Measurements from ENCODE around the gene BRPF1. TPM values are rescaled to one million over a fixed set of nuclear protein-coding genes. Genes with fewer than 3 reads are reported as not detected.

Gene BRPF1
- total RNA-seq, 1 donor from 2014 or later: 23.0 TPM

DNA sequence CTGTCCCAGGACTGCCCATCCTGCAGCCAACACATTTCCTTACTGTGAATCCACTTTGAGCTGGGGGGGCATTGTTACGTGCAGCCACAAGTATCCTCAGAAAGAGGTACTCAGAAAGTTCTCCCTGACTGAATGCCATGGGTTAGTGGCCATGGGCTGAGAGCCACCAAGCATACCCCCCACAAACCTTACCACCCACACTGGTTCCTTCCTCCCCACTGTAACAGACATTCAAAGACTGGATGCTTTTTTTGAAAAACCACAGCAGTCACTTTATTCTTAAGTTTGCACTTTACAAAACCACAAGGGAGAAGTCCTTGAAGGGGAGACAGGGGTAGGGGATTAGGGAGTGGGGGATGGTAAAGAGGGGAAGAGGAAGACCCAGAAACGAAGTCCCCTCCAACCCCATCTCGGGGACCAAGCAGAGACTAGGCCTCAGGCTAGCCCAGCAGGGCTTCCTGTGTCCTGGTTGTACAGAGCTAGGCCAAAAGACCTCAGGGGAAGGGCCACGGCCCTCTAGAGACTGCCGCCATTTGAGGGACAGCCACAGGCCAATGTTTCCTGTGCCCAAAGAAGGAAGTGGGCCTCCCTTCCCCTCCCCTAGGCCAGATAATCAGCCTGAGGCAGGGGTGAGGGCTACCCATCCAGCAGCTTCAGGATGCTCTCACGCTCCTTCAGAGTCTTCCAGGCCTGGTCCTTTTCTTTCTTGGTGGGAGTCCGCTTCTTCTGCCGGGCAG, 48.4 kb downstream of the BRPF1 start:
- Mint-ChIP-seq H3K9me3 (ENCODE audit: unreplicated experiment) (no peaks in the 10 kb centered on the region), H3K36me3 (ENCODE audit: unreplicated experiment) (peaks cover 20% of the 10 kb centered on the region), H3K27me3 (ENCODE audit: unreplicated experiment) (no peaks in the 10 kb centered on the region), H3K4me3 (ENCODE audit: unreplicated experiment) (no peak overlapping the region), H3K4me1 (ENCODE audit: unreplicated experiment) (no peaks in the 10 kb centered on the region), H3K27ac (ENCODE audit: unreplicated experiment) (no peak overlapping the region)
- no peak for DNase-seq (ENCODE audit: extremely low spot score, unreplicated experiment)
- TF ChIP-seq, protein P1, sequence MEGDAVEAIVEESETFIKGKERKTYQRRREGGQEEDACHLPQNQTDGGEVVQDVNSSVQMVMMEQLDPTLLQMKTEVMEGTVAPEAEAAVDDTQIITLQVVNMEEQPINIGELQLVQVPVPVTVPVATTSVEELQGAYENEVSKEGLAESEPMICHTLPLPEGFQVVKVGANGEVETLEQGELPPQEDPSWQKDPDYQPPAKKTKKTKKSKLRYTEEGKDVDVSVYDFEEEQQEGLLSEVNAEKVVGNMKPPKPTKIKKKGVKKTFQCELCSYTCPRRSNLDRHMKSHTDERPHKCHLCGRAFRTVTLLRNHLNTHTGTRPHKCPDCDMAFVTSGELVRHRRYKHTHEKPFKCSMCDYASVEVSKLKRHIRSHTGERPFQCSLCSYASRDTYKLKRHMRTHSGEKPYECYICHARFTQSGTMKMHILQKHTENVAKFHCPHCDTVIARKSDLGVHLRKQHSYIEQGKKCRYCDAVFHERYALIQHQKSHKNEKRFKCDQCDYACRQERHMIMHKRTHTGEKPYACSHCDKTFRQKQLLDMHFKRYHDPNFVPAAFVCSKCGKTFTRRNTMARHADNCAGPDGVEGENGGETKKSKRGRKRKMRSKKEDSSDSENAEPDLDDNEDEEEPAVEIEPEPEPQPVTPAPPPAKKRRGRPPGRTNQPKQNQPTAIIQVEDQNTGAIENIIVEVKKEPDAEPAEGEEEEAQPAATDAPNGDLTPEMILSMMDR (IDR thresholded peaks at IDR 0.05): no peak

DNA sequence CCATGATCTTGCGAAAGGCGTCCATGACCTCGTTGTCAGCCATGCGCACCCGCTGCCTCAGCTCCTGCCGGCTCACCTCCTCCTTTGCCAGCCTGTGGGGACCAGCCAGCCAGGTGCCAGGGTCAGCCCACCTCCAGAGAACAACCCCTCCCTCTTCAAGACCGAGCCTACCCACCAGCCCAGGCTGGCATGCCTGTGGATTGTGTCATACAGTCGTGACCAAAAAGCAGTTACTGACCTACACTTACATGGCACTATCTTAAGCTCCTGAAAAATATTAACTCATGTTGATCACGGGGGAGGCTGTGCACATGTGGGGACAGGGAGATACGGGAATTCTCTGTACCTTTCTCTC, 48.9 kb downstream of the BRPF1 start:
- no peaks in the 10 kb centered on the region for H3K4me1 Mint-ChIP-seq (ENCODE audit: unreplicated experiment)
- DNase-seq (ENCODE audit: extremely low spot score, unreplicated experiment): no peak
- H3K27me3 Mint-ChIP-seq (ENCODE audit: unreplicated experiment): no peaks in the 10 kb centered on the region
- H3K27ac Mint-ChIP-seq (ENCODE audit: unreplicated experiment): no peak overlapping the region
- TF ChIP-seq, protein P1 (IDR thresholded peaks at IDR 0.05): no peak
- peaks cover 24% of the 10 kb centered on the region for H3K36me3 Mint-ChIP-seq (ENCODE audit: unreplicated experiment)
- no peaks in the 10 kb centered on the region for H3K9me3 Mint-ChIP-seq (ENCODE audit: unreplicated experiment)
- H3K4me3 Mint-ChIP-seq (ENCODE audit: unreplicated experiment): no peak overlapping the region

DNA sequence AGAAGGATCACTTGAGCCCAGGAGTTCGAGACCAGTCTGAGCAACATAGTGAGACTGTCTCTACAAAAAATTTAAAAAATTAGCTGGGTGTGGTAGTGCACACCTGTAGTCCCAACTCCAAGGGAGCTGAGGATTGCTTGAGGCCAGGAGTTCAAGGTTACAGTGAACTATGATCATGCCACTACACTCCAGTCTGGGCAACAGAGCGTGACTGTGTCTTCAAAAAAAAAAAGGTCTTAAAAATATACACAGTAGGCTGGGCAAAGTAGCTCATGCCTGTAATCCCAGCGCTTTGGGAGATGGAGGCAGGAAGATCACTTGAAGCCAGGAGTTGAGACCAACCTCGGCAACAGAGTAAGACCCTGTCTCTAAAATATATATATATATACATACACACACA, 49.4 kb downstream of the BRPF1 start:
- Mint-ChIP-seq H3K9me3 (ENCODE audit: unreplicated experiment) (no peaks in the 10 kb centered on the region), H3K27ac (ENCODE audit: unreplicated experiment) (no peak overlapping the region)
- DNase-seq (ENCODE audit: extremely low spot score, unreplicated experiment): no peak

DNA sequence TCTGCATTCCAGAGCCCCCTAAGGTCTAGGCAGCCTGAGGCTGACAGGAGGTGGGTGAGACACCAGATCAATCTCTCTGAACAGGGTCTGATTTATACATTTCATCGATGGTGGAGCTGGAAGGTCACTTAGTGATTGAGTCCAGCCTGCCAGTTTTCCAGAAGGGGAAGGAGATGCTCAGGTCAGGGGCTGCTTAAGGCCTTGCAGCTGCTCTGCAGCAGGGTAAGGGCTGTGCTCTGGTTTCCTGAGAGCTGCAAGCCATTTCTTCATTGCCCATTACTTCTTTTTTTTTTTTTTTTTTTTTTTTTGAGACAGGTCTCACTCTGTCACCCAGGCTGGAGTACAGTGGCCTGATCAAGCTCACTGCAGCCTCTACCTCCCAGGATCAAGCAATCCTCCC, 50.0 kb downstream of the BRPF1 start:
- no peaks in the 10 kb centered on the region for H3K4me1 Mint-ChIP-seq (ENCODE audit: unreplicated experiment)
- no peak for DNase-seq (ENCODE audit: extremely low spot score, unreplicated experiment)
- H3K36me3 Mint-ChIP-seq (ENCODE audit: unreplicated experiment): peaks cover 32% of the 10 kb centered on the region
- H3K27ac Mint-ChIP-seq (ENCODE audit: unreplicated experiment): no peak overlapping the region
- TF ChIP-seq, protein P1 (IDR thresholded peaks at IDR 0.05): no peak
- no peak overlapping the region for H3K4me3 Mint-ChIP-seq (ENCODE audit: unreplicated experiment)
- no peaks in the 10 kb centered on the region for H3K9me3 Mint-ChIP-seq (ENCODE audit: unreplicated experiment)
- no peaks in the 10 kb centered on the region for H3K27me3 Mint-ChIP-seq (ENCODE audit: unreplicated experiment)

More for the DNA sequence above, 49.4 kb downstream of the BRPF1 start:
- TF ChIP-seq, protein P1 (IDR thresholded peaks at IDR 0.05): no peak
- H3K4me3 Mint-ChIP-seq (ENCODE audit: unreplicated experiment): no peak overlapping the region
- H3K36me3 Mint-ChIP-seq (ENCODE audit: unreplicated experiment): peaks cover 27% of the 10 kb centered on the region
- H3K4me1 Mint-ChIP-seq (ENCODE audit: unreplicated experiment): no peaks in the 10 kb centered on the region
- H3K27me3 Mint-ChIP-seq (ENCODE audit: unreplicated experiment): no peaks in the 10 kb centered on the region

DNA sequence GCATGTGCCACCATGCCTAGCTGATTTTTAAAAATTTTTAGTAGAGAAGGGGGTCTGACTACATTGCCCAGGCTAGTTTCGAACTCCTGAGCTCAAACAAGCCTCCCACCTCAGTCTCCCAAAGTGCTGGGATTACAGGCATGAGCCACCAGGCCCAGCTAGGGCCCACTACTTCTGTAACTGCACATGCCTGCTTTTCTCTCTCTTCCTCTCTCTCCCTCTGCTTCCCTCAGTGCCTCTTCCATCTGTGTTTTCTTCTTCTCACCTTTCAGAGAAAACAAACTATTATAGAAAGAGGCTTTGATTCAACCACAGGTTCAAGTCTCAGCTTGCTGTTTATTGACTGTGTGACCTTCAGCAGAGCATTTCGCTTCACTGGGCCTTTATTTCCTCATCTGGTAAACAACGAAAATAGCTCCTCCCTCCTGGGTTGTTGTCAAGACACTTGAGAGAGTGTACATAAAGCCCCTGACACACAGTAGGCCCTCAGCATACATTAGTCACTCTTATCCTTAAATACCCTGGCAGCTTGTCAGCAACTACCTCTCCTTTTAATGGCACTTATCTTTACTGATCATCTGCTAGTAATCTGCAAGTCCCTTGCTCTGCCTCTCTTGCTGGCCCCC, 50.6 kb downstream of the BRPF1 start:
- TF ChIP-seq, protein P1 (IDR thresholded peaks at IDR 0.05): no peak
- Mint-ChIP-seq H3K27me3 (ENCODE audit: unreplicated experiment) (no peaks in the 10 kb centered on the region), H3K4me1 (ENCODE audit: unreplicated experiment) (no peaks in the 10 kb centered on the region), H3K4me3 (ENCODE audit: unreplicated experiment) (no peak overlapping the region), H3K36me3 (ENCODE audit: unreplicated experiment) (peaks cover 36% of the 10 kb centered on the region), H3K9me3 (ENCODE audit: unreplicated experiment) (no peaks in the 10 kb centered on the region), H3K27ac (ENCODE audit: unreplicated experiment) (no peak overlapping the region)
- no peak for DNase-seq (ENCODE audit: extremely low spot score, unreplicated experiment)
